SU-DHL-6 (cell line): ENCODE measurements around the gene REPS2.
A peak's percentile ranks its signal among the peaks of the same experiment; 100 is the strongest.

Experiments
- H2AFZ ChIP-seq: fragments of 200-600 bp; sonication (generic); 2 replicates; pipeline ENCODE4 v1.6.1; 2014; ENCODE audit warnings: low read depth, mild to moderate bottlenecking, moderate library complexity, mixed read lengths, antibody characterized with exemption, low read length; ENCODE audit not compliant: severe bottlenecking
- H3F3A ChIP-seq: fragments of 200-600 bp; shearing (Covaris generic); 2 replicates; pipeline ENCODE4 v1.6.0; 2016; ENCODE audit warnings: antibody characterized with exemption, mild to moderate bottlenecking; ENCODE audit not compliant: insufficient read depth
- H3K27ac ChIP-seq: fragments of 200-600 bp; sonication (generic); 2 replicates; pipeline ENCODE4 v1.5.1; 2016; ENCODE audit warnings: low read depth, mild to moderate bottlenecking, low read length, moderate library complexity, mixed read lengths
- H3K27me3 ChIP-seq: fragments of 200-600 bp; sonication (generic), shearing (Covaris generic); 2 replicates; pipeline ENCODE4 v1.6.0; 2014; ENCODE audit warnings: mild to moderate bottlenecking, low read length
- H3K36me3 ChIP-seq: fragments of 200-600 bp; sonication (generic); 2 replicates; pipeline ENCODE4 v1.6.1; 2014; ENCODE audit warnings: mild to moderate bottlenecking, low read length, mixed read lengths
- H3K4me2 ChIP-seq: fragments of 300-600, 200-600 bp; shearing (Covaris generic), sonication (generic); 2 replicates; pipeline ENCODE4 v1.6.0; 2014; ENCODE audit warnings: low read length, low read depth, mild to moderate bottlenecking; ENCODE audit not compliant: poor library complexity, severe bottlenecking
- H3K4me3 ChIP-seq: fragments of 200-600 bp; sonication (generic); 2 replicates; pipeline ENCODE4 v1.5.1; 2014; ENCODE audit warnings: antibody characterized with exemption, low read length, mild to moderate bottlenecking, mixed read lengths; ENCODE audit not compliant: insufficient read depth, poor library complexity, severe bottlenecking
- H3K79me2 ChIP-seq: fragments of 200-600 bp; sonication (generic); 2 replicates; pipeline ENCODE4 v1.6.1; 2014; ENCODE audit warnings: mild to moderate bottlenecking, low read length, moderate library complexity; ENCODE audit not compliant: insufficient read depth
- H3K9ac ChIP-seq: fragments of 200-600 bp; sonication (generic); 2 replicates; pipeline ENCODE4 v1.7.0; 2014; ENCODE audit warnings: mild to moderate bottlenecking, low read length
- H3K9me2 ChIP-seq: fragments of 200-600 bp; sonication (generic); replicated peaks from 2 replicates; pipeline ENCODE4 v1.6.1; 2014; ENCODE audit warnings: low read length; ENCODE audit not compliant: insufficient read depth
- H3K9me3 ChIP-seq: fragments of 200-600 bp; sonication (generic); 2 replicates; pipeline ENCODE4 v1.6.1; 2014; ENCODE audit warnings: low read length, mixed read lengths; ENCODE audit not compliant: insufficient read depth
- H4K20me1 ChIP-seq: fragments of 200-600 bp; sonication (generic); 2 replicates; pipeline ENCODE4 v1.6.1; 2014; ENCODE audit warnings: low read depth, mild to moderate bottlenecking, antibody characterized with exemption, low read length, moderate library complexity, mixed read lengths
- CTCF ChIP-seq: fragments of 200-600 bp; sonication (generic); IDR thresholded peaks from one replicate; pipeline ENCODE4 v1.5.1; 2017; ENCODE audit warnings: antibody characterized with exemption, mild to moderate bottlenecking, low read length, moderate library complexity; ENCODE audit not compliant: insufficient read depth, poor library complexity, severe bottlenecking
- EZH2phosphoT487 ChIP-seq: fragments of 200-600 bp; sonication (generic), shearing (Covaris generic); conservative IDR thresholded peaks from 2 replicates; pipeline ENCODE4 v1.6.1; 2018; ENCODE audit warnings: mild to moderate bottlenecking, antibody characterized with exemption, low read length, moderate library complexity, mixed read lengths

Gene REPS2

GRCh38 chrX:16946361-16946964, at the start of gene REPS2:
TSS of gene REPS2 (plus strand) at chrX:16946658. CDS start at chrX:16946862, 204 bp downstream.
- Histone ChIP-seq H3K79me2 (no peaks in the 10 kb centered on the region), H3K4me2 (peak within 1 kb of the TSS; percentile 55), H3K27me3 (no peaks in the 10 kb centered on the region), H3K9me3 (no peaks in the 10 kb centered on the region), H2AFZ (peak within 1 kb of the TSS; percentile 74), H3K9ac (peak within 1 kb of the TSS; percentile 18; the same call in 1 of the 2 replicates), H3K9me2 (no peaks in the 10 kb centered on the region), H3K36me3 (no peaks in the 10 kb centered on the region), H3K27ac (no peak within 1 kb of the TSS), H3K4me3 (peak within 1 kb of the TSS; percentile 48), H4K20me1 (no peaks in the 10 kb centered on the region), H3F3A (no peaks in the 10 kb centered on the region)
- no peak for TF ChIP-seq CTCF

GRCh38 chrX:16897445-16897844, 49.0 kb upstream of the REPS2 start:
- no peaks in the 10 kb centered on the region for H4K20me1 ChIP-seq
- no peaks in the 10 kb centered on the region for H3F3A ChIP-seq
- no peaks in the 10 kb centered on the region for H3K79me2 ChIP-seq
- H3K9me2 ChIP-seq, result no peaks in the 10 kb centered on the region
- no peaks in the 10 kb centered on the region for H3K36me3 ChIP-seq
- TF ChIP-seq CTCF (no peak), EZH2phosphoT487 (no peak)
- no peaks in the 10 kb centered on the region for H3K27me3 ChIP-seq
- no peaks in the 10 kb centered on the region for H3K9me3 ChIP-seq
- H2AFZ ChIP-seq, result no peak overlapping the region
- no peak overlapping the region for H3K9ac ChIP-seq
- H3K27ac ChIP-seq, result no peak overlapping the region
- H3K4me2 ChIP-seq, result no peak overlapping the region
- no peak overlapping the region for H3K4me3 ChIP-seq

GRCh38 chrX:16903274-16904022, 43.0 kb upstream of the REPS2 start:
- Histone ChIP-seq H3K27ac (no peak overlapping the region), H3K9ac (no peak overlapping the region), H3F3A (no peaks in the 10 kb centered on the region), H3K9me3 (no peaks in the 10 kb centered on the region), H3K4me3 (no peak overlapping the region), H3K27me3 (no peaks in the 10 kb centered on the region), H3K4me2 (no peak overlapping the region), H3K36me3 (no peaks in the 10 kb centered on the region), H2AFZ (no peak overlapping the region), H3K79me2 (no peaks in the 10 kb centered on the region), H4K20me1 (no peaks in the 10 kb centered on the region), H3K9me2 (no peaks in the 10 kb centered on the region)
- TF ChIP-seq EZH2phosphoT487 (no peak), CTCF (no peak)
